HCT116 (cell line): ENCODE measurements around the gene SPAG5. TPM values are rescaled to one million over a fixed set of nuclear protein-coding genes. Genes with fewer than 3 reads are reported as not detected.

Experiments used
- ATAC-seq: fragments of 200-7000 bp; cut with Tn5 transposase; 2 replicates; pipeline ENCODE4 v1.9.1; 2020; ENCODE audit warnings: mild to moderate bottlenecking, moderate library complexity
- BruUV-seq: library from RNA; stranded (reverse); fragments of 400-500 nt; replicated peaks from 2 replicates; lab custom pipeline; 2021; lab: Mats Ljungman, UMichigan
- CTCF ChIA-PET: fragments of 300-600 bp; sonication (Branson Sonifier 250); formaldehyde crosslinking; loops from one replicate; lab custom pipeline; 2021; ENCODE audit warnings: antibody characterized with exemption; lab: Charles Lee
- POLR2A ChIA-PET: fragments of 300-600, 350-600 bp; sonication (Branson Sonifier 250); formaldehyde crosslinking; loops from one replicate; lab custom pipeline; 2021; ENCODE audit warnings: antibody characterized with exemption; lab: Charles Lee
- RAD21 ChIA-PET, 2 experiments: fragments of 300-600 bp; sonication (Branson Sonifier 250); formaldehyde crosslinking; loops; one replicate each; lab custom pipeline; 2023; ENCODE audit warnings: low total read pairs in 2 of 2; ENCODE audit not compliant: uncharacterized antibody in 2 of 2, unreplicated experiment in 2 of 2, low non-redundant PET in 1 of 2; lab: Charles Lee
- DNase-seq: peaks from one replicate; pipeline ENCODE4 v3.0.0-alpha.2; 2010; ENCODE audit warnings: low read depth, low spot score
- H2AFZ ChIP-seq: fragments of 200-600 bp; shearing (Covaris generic), sonication (generic); 2 replicates; pipeline ENCODE4 v1.6.1; 2017; ENCODE audit warnings: low read depth, mixed run types, mixed read lengths, antibody characterized with exemption, low read length; ENCODE audit not compliant: poor library complexity, severe bottlenecking
- H3K27ac ChIP-seq: 2 replicates; pipeline ENCODE4 v1.5.1; 2012; ENCODE audit warnings: low read depth, low read length
- H3K27me3 ChIP-seq: fragments of 200-600 bp; sonication (generic); 2 replicates; pipeline ENCODE4 v1.6.1; 2016; ENCODE audit warnings: mixed run types, low read length, mixed read lengths; ENCODE audit not compliant: insufficient read depth
- H3K36me3 ChIP-seq, 2 experiments: fragments of 200-500 bp in 1 of 2; fragments of 200-600 bp in 1 of 2; sonication (Bioruptor generic) in 1 of 2; sonication (generic) in 1 of 2; 2 replicates each; pipeline versions ENCODE4 v1.5.1 to v1.6.1; 2014 to 2016; ENCODE audit warnings: low read length in 2 of 2, inconsistent platforms in 1 of 2, mixed read lengths in 1 of 2, mixed run types in 1 of 2; ENCODE audit not compliant: insufficient read depth in 2 of 2, control insufficient read depth in 1 of 2
- H3K4me1 ChIP-seq, 2 experiments: fragments of 200-600 bp in 1 of 2; sonication (generic) in 1 of 2; 2 replicates each; pipeline versions ENCODE4 v1.5.1 to v1.6.1; 2012 to 2017; ENCODE audit warnings: low read length in 2 of 2, inconsistent platforms in 1 of 2, mild to moderate bottlenecking in 1 of 2, mixed read lengths in 1 of 2, mixed run types in 1 of 2, moderate library complexity in 1 of 2; ENCODE audit not compliant: insufficient read depth in 2 of 2, control insufficient read depth in 1 of 2
- H3K4me2 ChIP-seq: fragments of 200-600 bp; sonication (generic); 2 replicates; pipeline ENCODE4 v1.6.1; 2017; ENCODE audit warnings: mixed run types, low read length, mixed read lengths
- H3K4me3 ChIP-seq, 2 experiments: fragments of 200-600 bp in 1 of 2; sonication (generic) in 1 of 2; replicated peaks in 1 of 2; 2 replicates each; pipeline ENCODE4 v1.5.1; 2011 to 2016; ENCODE audit warnings: low read length in 2 of 2, control low read depth in 1 of 2, low read depth in 1 of 2, mild to moderate bottlenecking in 1 of 2, mixed read lengths in 1 of 2, mixed run types in 1 of 2
- H3K79me2 ChIP-seq: fragments of 200-600 bp; sonication (generic); 2 replicates; pipeline ENCODE4 v1.6.1; 2017; ENCODE audit warnings: mild to moderate bottlenecking, mixed run types, low read length, moderate library complexity, mixed read lengths; ENCODE audit not compliant: insufficient read depth
- H3K9ac ChIP-seq: fragments of 200-600 bp; sonication (generic); 2 replicates; pipeline ENCODE4 v1.6.1; 2016; ENCODE audit warnings: low read length, mixed read lengths
- H3K9me2 ChIP-seq: fragments of 200-600 bp; sonication (generic), shearing (Covaris generic); 2 replicates; pipeline ENCODE4 v1.6.1; 2017; ENCODE audit warnings: mixed run types, mild to moderate bottlenecking, moderate library complexity; ENCODE audit not compliant: insufficient read depth
- H3K9me3 ChIP-seq, 2 experiments: fragments of 200-500 bp in 1 of 2; fragments of 200-600 bp in 1 of 2; sonication (Bioruptor generic) in 1 of 2; sonication (generic) in 1 of 2; 2 replicates each; pipeline ENCODE4 v1.6.1; 2014 to 2017; ENCODE audit warnings: low read length in 2 of 2, mixed read lengths in 2 of 2, inconsistent platforms in 1 of 2, low read depth in 1 of 2, mild to moderate bottlenecking in 1 of 2, mixed run types in 1 of 2, moderate library complexity in 1 of 2; ENCODE audit not compliant: control insufficient read depth in 1 of 2, insufficient read depth in 1 of 2
- H4K20me1 ChIP-seq: fragments of 200-600 bp; sonication (generic), shearing (Covaris generic); 2 replicates; pipeline ENCODE4 v1.6.1; 2017; ENCODE audit warnings: mixed run types, mild to moderate bottlenecking, moderate library complexity; ENCODE audit not compliant: insufficient read depth
- ATF3 ChIP-seq: IDR thresholded peaks from 2 replicates; pipeline ENCODE4 v1.6.1; 2012
- CTCF ChIP-seq, 3 experiments: fragments of 200-600 bp in 1 of 3; sonication (generic) in 1 of 3; IDR thresholded peaks in 2 of 3; conservative IDR thresholded peaks in 1 of 3; 2 replicates each; pipeline ENCODE4 v1.5.1; 2012 to 2017; ENCODE audit warnings: low read depth in 2 of 3, low read length in 2 of 3, antibody characterized with exemption in 1 of 3, borderline replicate concordance in 1 of 3, control low read depth in 1 of 3, mild to moderate bottlenecking in 1 of 3, mixed read lengths in 1 of 3, mixed run types in 1 of 3, moderate library complexity in 1 of 3; ENCODE audit not compliant: insufficient read depth in 1 of 3
- EGR1 ChIP-seq: IDR thresholded peaks from 2 replicates; pipeline ENCODE4 v1.6.1; 2012; ENCODE audit warnings: low read depth
- ELF1 ChIP-seq: IDR thresholded peaks from 2 replicates; pipeline ENCODE4 v1.6.1; 2012; ENCODE audit warnings: low read depth, borderline replicate concordance
- FOSL1 ChIP-seq: IDR thresholded peaks from 2 replicates; pipeline ENCODE4 v1.6.1; 2012; ENCODE audit warnings: low read depth
- POLR2A ChIP-seq: IDR thresholded peaks from 2 replicates; pipeline ENCODE4 v1.7.0; 2011; ENCODE audit warnings: borderline replicate concordance; ENCODE audit not compliant: insufficient read depth, insufficient read length; ENCODE audit errors: extremely low read depth
- REST ChIP-seq: IDR thresholded peaks from 2 replicates; pipeline ENCODE4 v1.6.1; 2012; ENCODE audit warnings: low read depth
- SP1 ChIP-seq: IDR thresholded peaks from 2 replicates; pipeline ENCODE4 v1.6.1; 2012; ENCODE audit warnings: low read depth
- SRF ChIP-seq: IDR thresholded peaks from 2 replicates; pipeline ENCODE4 v1.6.1; 2012; ENCODE audit warnings: low read depth
- TCF7L2 ChIP-seq: IDR thresholded peaks from 2 replicates; pipeline ENCODE4 v1.7.0; 2011; ENCODE audit warnings: borderline replicate concordance, inconsistent platforms; ENCODE audit not compliant: insufficient read depth, insufficient read length; ENCODE audit errors: extremely low read depth
- intact Hi-C: fragments of 100-400 bp; cut with micrococcal nuclease; formaldehyde crosslinking; loops from 2 replicates; pipeline ENCODE4 v1.10.0; 2022
- total RNA-seq: library from RNA; stranded (reverse); gene quantifications from one replicate; pipeline ENCODE4 v1.2.1, GENCODE V29; 2021; ENCODE audit not compliant: unreplicated experiment
- TF ChIP-seq, protein P1 (sequence below): IDR thresholded peaks from 2 replicates; pipeline ENCODE4 v1.6.1; 2012

The SPAG5 gene
- total RNA-seq, 1 experiment from 2014 or later, result 94.9 TPM

GRCh38 chr17:28530926-28531325 is 67.9 kb downstream of the SPAG5 start:
- Histone ChIP-seq H3K9ac (no peak overlapping the region), H3K4me3 (no peak overlapping the region), H2AFZ (no peak overlapping the region), H4K20me1 (no peaks in the 10 kb centered on the region), H3K27ac (no peak overlapping the region), H3K36me3 (no peaks in the 10 kb centered on the region), H3K9me3 (no peaks in the 10 kb centered on the region), H3K4me2 (no peak overlapping the region), H3K9me2 (no peaks in the 10 kb centered on the region), H3K4me1 (peaks cover 0 to 6% of the 10 kb centered on the region in 2 experiments; a peak in 2 of 4 replicates), H3K79me2 (no peaks in the 10 kb centered on the region), H3K27me3 (peaks cover 7% of the 10 kb centered on the region)
- TF ChIP-seq ATF3 (no peak), POLR2A (no peak), EGR1 (no peak), SRF (no peak)
- intact Hi-C loops, result no loop called here
- RAD21 ChIA-PET, result no interaction called here
- ATAC-seq, result no peak
- CTCF ChIA-PET, result no interaction called here
- DNase-seq, result no peak
- BruUV-seq, result no TSS peak
- POLR2A ChIA-PET, result no interaction called here

DNA sequence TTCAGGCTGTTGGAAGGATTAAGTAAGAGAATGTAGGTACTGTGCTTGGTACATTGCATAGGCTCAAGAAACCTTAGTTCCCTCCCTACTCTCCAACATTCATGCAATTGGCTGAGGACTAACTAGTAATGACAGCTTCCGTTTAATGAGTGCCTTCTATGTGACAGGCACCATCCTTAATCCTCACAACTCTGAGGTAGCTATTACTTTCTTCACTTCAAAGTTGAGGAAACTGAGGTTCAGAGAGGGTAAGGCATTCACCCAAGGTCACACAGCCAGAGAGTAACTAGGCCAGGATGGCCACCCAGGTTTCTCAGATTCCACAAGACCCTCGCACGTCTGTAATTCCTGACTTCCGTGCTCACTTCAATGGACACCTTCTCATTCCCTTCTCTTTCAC is 68.6 kb downstream of the SPAG5 start:
- Histone ChIP-seq H2AFZ (no peak overlapping the region), H3K4me2 (no peak overlapping the region), H3K9me3 (no peaks in the 10 kb centered on the region), H3K9ac (no peak overlapping the region), H3K27me3 (peaks cover 7% of the 10 kb centered on the region), H3K79me2 (no peaks in the 10 kb centered on the region), H4K20me1 (no peaks in the 10 kb centered on the region), H3K9me2 (no peaks in the 10 kb centered on the region), H3K27ac (no peak overlapping the region), H3K36me3 (no peaks in the 10 kb centered on the region), H3K4me3 (no peak overlapping the region), H3K4me1 (peaks cover 0 to 9% of the 10 kb centered on the region in 2 experiments; a peak in 2 of 4 replicates)
- intact Hi-C loops, result no loop called here
- POLR2A ChIA-PET, result no interaction called here
- BruUV-seq, result no TSS peak
- CTCF ChIA-PET, result no interaction called here
- ATAC-seq (no peak), DNase-seq (no peak)
- RAD21 ChIA-PET, result no interaction called here
- no peak for TF ChIP-seq ELF1
- TF ChIP-seq REST, result no peak
- TF ChIP-seq FOSL1, result no peak
- no peak for TF ChIP-seq SP1
- TF ChIP-seq, protein P1, sequence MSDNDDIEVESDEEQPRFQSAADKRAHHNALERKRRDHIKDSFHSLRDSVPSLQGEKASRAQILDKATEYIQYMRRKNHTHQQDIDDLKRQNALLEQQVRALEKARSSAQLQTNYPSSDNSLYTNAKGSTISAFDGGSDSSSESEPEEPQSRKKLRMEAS, result no peak
- TF ChIP-seq TCF7L2, result no peak
- no peak for TF ChIP-seq CTCF (IDR thresholded peaks at IDR 0.05 in 2 of 3, conservative IDR thresholded peaks at IDR 0.05 in 1 of 3; ENCODE audit: borderline replicate concordance in 1 of 3, insufficient read depth in 1 of 3, low read depth in 2 of 3, low read length in 2 of 3)
